Ovary (tissue), 10 donors: ENCODE results near the gene ARHGAP44. TPM values are rescaled to one million over a fixed set of nuclear protein-coding genes. Genes with fewer than 3 reads are reported as not detected.
A peak's percentile ranks its signal among the peaks of the same experiment; 100 is the strongest.

Experiments
- DNase-seq, 5 donors: peaks; one replicate each; pipeline ENCODE4 v3.0.0-alpha.2; 2019 to 2020
- H3K27ac ChIP-seq, 2 donors: fragments of 200-600 bp; one replicate each; pipeline versions ENCODE4 v1.5.1 to v1.8.0; 2019 to 2022
- H3K27me3 ChIP-seq: fragments of 200-600 bp; one replicate; pipeline ENCODE4 v1.8.0; 2022
- H3K36me3 ChIP-seq: fragments of 200-600 bp; sonication (generic); one replicate; pipeline ENCODE4 v1.5.1; 2019
- H3K4me1 ChIP-seq: one replicate; pipeline ENCODE4 v1.8.1; 2013; ENCODE audit warnings: mild to moderate bottlenecking, moderate library complexity; ENCODE audit not compliant: insufficient read depth
- H3K4me3 ChIP-seq: fragments of 200-600 bp; sonication (generic); one replicate; pipeline ENCODE4 v1.5.1; 2017
- H3K9me3 ChIP-seq, 2 donors: fragments of 200-600 bp in 1 of 2; sonication (generic) in 1 of 2; one replicate each; pipeline versions ENCODE4 v1.5.1 to v1.8.1; 2013 to 2019; ENCODE audit warnings: mild to moderate bottlenecking in 1 of 2, moderate library complexity in 1 of 2
- EP300 ChIP-seq: sonication (generic); formaldehyde crosslinking; IDR thresholded peaks from one replicate; pipeline ENCODE4 v1.6.1; 2017; ENCODE audit warnings: antibody characterized with exemption
- POLR2A ChIP-seq: fragments of 450-650 bp; IDR thresholded peaks from one replicate; pipeline ENCODE4 v1.6.1; 2017; ENCODE audit warnings: antibody characterized with exemption, mild to moderate bottlenecking, moderate library complexity
- WGBS, 3 donors: extraction: QIAGEN DNeasy Blood & Tissue Kit in 1 of 3; methylation state at CpG; one replicate each; pipeline versions ENCODE4 v1.1.5 to v1.1.7; 2013 to 2017; 5-methylcytosine and 5-hydroxymethylcytosine counted together
- intact Hi-C, 4 donors: fragments of 100-400 bp; cut with DNase I; formaldehyde crosslinking; loops; one replicate each; pipeline versions ENCODE4 v1.11.0 to v1.15.1; 2022 to 2023
- long read RNA-seq, 3 donors: library from polyadenylated mRNA in 2 of 3; unstranded in 2 of 3; transcript quantifications; one replicate each; pipeline ENCODE4 v2.0.0 and lab custom pipeline, GENCODE V29; 2021 to 2026
- polyA plus RNA-seq, 2 donors: library from polyadenylated mRNA; stranded (reverse); fragments of 200-250 nt in 1 of 2; fragments of 350-450 nt in 1 of 2; fragmentation: Illumina TruSeq in 1 of 2; extraction: RNeasy Lipid Tissue Mini Kit (QIAGEN cat#74804) in 1 of 2; gene quantifications; one replicate each; pipeline ENCODE4 v1.2.3, GENCODE V29; 2013 to 2014
- total RNA-seq, 7 donors: library from RNA; depleted of rRNA in 2 of 7; stranded (reverse); fragments of >200 nt in 2 of 7; fragmentation: NEBNext Ultra II Directional in 3 of 7; extraction: Animal tissue kit (Norgen Biotek cat#: 25700) in 3 of 7; gene quantifications; one replicate each; pipeline versions ENCODE4 v1.1.0 to v1.2.4, GENCODE V29; 2016 to 2023
- TF ChIP-seq, protein P1 (sequence below), 3 donors: fragments of 450-650 bp in 2 of 3; fragments of 200-600 bp in 1 of 3; IDR thresholded peaks; one replicate each; pipeline versions ENCODE4 v1.5.1 to v1.8.0; 2016 to 2022; ENCODE audit warnings: antibody characterized with exemption in 3 of 3, mild to moderate bottlenecking in 1 of 3
- donor health status: DM: no; HTN: no; CAD: no; lungs with moderate emphysema.
- donor health status: DM: no; HTN: no; CAD: no.
- donor health status: Bipolar disorder and iron deficiency.
- donor health status: DM: yes; HTN: yes; CAD: no.
- donor health status: DM: no; HTN: no; CAD: no.
- donor health status: DM: yes; HTN: yes; CAD: no.

The ARHGAP44 gene, protein sequence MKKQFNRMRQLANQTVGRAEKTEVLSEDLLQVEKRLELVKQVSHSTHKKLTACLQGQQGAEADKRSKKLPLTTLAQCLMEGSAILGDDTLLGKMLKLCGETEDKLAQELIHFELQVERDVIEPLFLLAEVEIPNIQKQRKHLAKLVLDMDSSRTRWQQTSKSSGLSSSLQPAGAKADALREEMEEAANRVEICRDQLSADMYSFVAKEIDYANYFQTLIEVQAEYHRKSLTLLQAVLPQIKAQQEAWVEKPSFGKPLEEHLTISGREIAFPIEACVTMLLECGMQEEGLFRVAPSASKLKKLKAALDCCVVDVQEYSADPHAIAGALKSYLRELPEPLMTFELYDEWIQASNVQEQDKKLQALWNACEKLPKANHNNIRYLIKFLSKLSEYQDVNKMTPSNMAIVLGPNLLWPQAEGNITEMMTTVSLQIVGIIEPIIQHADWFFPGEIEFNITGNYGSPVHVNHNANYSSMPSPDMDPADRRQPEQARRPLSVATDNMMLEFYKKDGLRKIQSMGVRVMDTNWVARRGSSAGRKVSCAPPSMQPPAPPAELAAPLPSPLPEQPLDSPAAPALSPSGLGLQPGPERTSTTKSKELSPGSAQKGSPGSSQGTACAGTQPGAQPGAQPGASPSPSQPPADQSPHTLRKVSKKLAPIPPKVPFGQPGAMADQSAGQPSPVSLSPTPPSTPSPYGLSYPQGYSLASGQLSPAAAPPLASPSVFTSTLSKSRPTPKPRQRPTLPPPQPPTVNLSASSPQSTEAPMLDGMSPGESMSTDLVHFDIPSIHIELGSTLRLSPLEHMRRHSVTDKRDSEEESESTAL
- 10 to 100 TPM in 4 of 7 donors, 1 to 10 TPM in 3; 6.8 to 16.5 (median 10.1) TPM for total RNA-seq
- 1 to 10 TPM; 6.9 to 7.6 TPM for polyA plus RNA-seq
- long read RNA-seq, donor 1, full-length matches to known transcripts: 9 of 19 reads
- long read RNA-seq, donor 1, partial matches to known transcripts: 7 of 19 reads
- long read RNA-seq, donor 1, other reads (novel, unspliced or antisense): 3 of 19 reads
- long read RNA-seq, donor 2, full-length matches to known transcripts: 3 of 3 reads
- long read RNA-seq, donor 2, partial matches to known transcripts: 0 of 3 reads
- long read RNA-seq, donor 2, other reads (novel, unspliced or antisense): 0 of 3 reads
- long read RNA-seq, donor 3, full-length matches to known transcripts: 2 of 14 reads
- long read RNA-seq, donor 3, partial matches to known transcripts: 5 of 14 reads
- long read RNA-seq, donor 3, other reads (novel, unspliced or antisense): 7 of 14 reads

DNA sequence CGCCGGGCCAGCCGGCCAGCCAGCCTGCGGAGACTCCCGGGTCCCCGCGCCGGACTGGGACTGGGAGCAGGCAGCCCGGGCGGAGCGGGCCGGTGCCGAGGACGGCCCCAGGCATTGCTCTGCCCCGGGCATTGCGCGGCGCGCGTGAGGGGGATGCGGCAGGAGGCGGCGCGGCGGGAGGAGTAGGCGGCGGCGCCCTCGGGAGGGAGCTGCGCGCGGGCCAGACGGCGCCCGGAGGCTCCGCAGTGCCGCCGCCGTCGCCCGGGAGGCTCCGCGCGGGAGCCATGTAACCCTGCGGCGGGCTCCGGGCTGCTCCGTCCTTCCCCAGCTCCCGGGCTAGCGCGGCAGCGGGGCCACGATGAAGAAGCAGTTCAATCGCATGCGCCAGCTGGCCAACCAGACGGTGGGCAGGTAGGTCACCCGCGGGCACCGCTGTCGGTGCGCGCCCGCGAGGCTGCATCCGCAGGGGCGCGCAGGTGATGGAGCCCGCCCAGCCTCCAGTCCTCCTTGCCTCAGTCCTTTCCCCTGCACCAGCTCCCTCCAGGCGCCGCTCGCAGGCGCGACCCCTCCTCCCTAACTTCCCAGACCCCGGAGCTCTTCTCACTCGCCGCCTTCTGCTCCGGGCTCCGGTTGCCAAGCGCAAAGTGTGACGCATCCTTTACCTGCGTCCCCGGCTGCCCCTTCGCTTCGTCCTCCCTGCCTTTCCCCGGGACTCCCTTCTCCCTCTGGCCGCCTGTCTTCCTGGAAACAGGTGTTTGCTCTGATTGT is at the start of gene ARHGAP44:
TSS of gene ARHGAP44 (plus strand) at position 18 of the 768 bp plus-strand sequence. CDS start at position 359, 341 bp downstream.
- peak within 1 kb of the TSS; percentile 67 for H3K4me3 ChIP-seq
- intact Hi-C loops: no loop called here
- peak; percentile 66 to 84 (median 75) for DNase-seq
- H3K9me3 ChIP-seq: no peaks in the 10 kb centered on the region
- no peak for TF ChIP-seq EP300
- peak; percentile 30 for TF ChIP-seq POLR2A
- TF ChIP-seq, protein P1, sequence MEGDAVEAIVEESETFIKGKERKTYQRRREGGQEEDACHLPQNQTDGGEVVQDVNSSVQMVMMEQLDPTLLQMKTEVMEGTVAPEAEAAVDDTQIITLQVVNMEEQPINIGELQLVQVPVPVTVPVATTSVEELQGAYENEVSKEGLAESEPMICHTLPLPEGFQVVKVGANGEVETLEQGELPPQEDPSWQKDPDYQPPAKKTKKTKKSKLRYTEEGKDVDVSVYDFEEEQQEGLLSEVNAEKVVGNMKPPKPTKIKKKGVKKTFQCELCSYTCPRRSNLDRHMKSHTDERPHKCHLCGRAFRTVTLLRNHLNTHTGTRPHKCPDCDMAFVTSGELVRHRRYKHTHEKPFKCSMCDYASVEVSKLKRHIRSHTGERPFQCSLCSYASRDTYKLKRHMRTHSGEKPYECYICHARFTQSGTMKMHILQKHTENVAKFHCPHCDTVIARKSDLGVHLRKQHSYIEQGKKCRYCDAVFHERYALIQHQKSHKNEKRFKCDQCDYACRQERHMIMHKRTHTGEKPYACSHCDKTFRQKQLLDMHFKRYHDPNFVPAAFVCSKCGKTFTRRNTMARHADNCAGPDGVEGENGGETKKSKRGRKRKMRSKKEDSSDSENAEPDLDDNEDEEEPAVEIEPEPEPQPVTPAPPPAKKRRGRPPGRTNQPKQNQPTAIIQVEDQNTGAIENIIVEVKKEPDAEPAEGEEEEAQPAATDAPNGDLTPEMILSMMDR (IDR thresholded peaks at IDR 0.05): no peak
- H3K27me3 ChIP-seq: no peaks in the 10 kb centered on the region
- peak within 1 kb of the TSS; percentile 25 to 48 for H3K27ac ChIP-seq
- H3K36me3 ChIP-seq: no peaks in the 10 kb centered on the region
- WGBS, 3 donors: 0 to 1% (median 1%) methylated on average over 43 to 86 of the region's 86 CpGs
- no peaks in the 10 kb centered on the region for H3K4me1 ChIP-seq

DNA sequence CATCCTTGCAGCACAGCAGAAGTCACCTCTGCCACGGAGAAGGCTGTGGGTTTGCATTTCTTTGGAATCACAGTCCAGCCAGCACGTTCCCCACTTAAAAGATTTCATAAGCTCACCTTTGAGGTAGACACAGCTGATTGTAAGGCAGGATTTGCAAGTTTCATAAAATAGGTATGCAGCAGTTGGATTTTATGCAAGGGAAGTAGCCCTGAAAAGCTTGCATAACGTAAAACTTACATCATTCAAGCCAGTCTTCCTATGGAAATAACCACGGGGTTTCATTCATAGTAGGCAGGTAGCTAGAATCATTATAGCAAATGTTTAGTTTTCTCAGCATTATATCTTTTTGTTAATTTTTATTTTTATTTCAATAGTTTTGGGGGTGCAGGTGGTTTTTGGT is 49.8 kb upstream of the ARHGAP44 start:
- intact Hi-C loops: loop anchor here in 1 of 4 donors (10.0 kb wide), 1 partner anchor 555 kb away; no protein-coding TSS in a partner anchor
- H3K9me3 ChIP-seq: no peaks in the 10 kb centered on the region
- no peaks in the 10 kb centered on the region for H3K27me3 ChIP-seq
- no peak overlapping the region for H3K4me3 ChIP-seq
- no peaks in the 10 kb centered on the region for H3K36me3 ChIP-seq
- WGBS, 3 donors: 79 to 89% (median 89%) methylated on average over 4 of the region's 4 CpGs
- no peak overlapping the region for H3K27ac ChIP-seq
- DNase-seq: no peak
- TF ChIP-seq, protein P1 (IDR thresholded peaks at IDR 0.05): no peak
- TF ChIP-seq POLR2A (no peak), EP300 (no peak)
- peaks cover 1% of the 10 kb centered on the region for H3K4me1 ChIP-seq

DNA sequence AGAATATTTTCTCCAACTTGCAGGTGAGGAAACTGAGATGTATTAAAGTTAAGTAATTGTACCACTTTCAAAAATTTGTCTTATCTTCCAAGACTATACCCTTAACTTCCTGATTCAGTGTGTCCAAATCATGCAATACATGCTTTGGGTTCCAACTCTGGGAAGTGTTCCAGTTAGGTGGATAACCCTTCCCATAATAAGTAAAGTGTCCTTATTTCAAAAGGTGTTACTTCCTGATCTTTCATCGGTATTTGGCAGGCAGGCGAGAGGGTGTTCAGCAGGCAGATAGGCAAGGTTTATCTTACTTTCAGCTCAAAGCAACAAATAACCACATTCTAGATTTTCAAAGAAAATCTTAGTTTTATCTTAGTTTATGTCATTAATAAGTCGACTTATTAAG is 46.3 kb upstream of the ARHGAP44 start:
- Histone ChIP-seq H3K27ac (no peak overlapping the region), H3K27me3 (no peaks in the 10 kb centered on the region), H3K9me3 (no peaks in the 10 kb centered on the region), H3K4me1 (no peaks in the 10 kb centered on the region), H3K36me3 (no peaks in the 10 kb centered on the region), H3K4me3 (no peak overlapping the region)
- WGBS, 3 donors: 69 to 86% (median 78%) methylated on average over 3 of the region's 3 CpGs
- TF ChIP-seq, protein P1 (IDR thresholded peaks at IDR 0.05): no peak
- no peak for TF ChIP-seq EP300
- TF ChIP-seq POLR2A: no peak
- no peak for DNase-seq
- intact Hi-C loops: no loop called here
